ENCODE results near the gene CHRNB4.

DNA sequence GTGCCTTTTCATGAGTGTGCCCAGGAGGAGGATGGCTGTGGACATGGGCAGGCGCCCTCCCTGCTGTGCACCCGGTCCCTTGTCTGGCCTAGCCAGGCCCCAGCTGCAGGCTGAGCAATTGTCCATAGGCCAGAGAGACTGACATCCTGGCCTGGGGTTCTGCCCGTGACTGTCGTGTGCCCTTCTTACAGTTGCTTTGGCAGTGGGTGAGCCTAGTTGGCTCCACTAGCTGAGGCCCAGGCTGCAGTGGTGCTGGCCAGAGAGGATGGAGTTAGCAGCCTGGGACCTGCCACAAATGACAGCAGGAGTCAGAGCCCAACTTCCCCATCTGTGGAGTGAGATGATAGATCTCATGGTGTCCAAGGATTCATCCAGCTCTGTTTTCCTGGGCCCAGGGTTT is 9.0 kb upstream of the CHRNB4 start:
- TF ChIP-seq, protein P1, sequence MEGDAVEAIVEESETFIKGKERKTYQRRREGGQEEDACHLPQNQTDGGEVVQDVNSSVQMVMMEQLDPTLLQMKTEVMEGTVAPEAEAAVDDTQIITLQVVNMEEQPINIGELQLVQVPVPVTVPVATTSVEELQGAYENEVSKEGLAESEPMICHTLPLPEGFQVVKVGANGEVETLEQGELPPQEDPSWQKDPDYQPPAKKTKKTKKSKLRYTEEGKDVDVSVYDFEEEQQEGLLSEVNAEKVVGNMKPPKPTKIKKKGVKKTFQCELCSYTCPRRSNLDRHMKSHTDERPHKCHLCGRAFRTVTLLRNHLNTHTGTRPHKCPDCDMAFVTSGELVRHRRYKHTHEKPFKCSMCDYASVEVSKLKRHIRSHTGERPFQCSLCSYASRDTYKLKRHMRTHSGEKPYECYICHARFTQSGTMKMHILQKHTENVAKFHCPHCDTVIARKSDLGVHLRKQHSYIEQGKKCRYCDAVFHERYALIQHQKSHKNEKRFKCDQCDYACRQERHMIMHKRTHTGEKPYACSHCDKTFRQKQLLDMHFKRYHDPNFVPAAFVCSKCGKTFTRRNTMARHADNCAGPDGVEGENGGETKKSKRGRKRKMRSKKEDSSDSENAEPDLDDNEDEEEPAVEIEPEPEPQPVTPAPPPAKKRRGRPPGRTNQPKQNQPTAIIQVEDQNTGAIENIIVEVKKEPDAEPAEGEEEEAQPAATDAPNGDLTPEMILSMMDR (IDR thresholded peaks at IDR 0.05; ENCODE audit: control extremely low read depth in 1 of 3, insufficient read depth in 1 of 3, low read depth in 1 of 3, low read length in 3 of 3) = no peak
- TF ChIP-seq ZNF274 (IDR thresholded peaks at IDR 0.05; ENCODE audit: borderline replicate concordance, extremely low read depth, low read length) = no peak
- no peak for TF ChIP-seq SIN3A (conservative IDR thresholded peaks at IDR 0.05 in 1 of 2, IDR thresholded peaks at IDR 0.05 in 1 of 2; ENCODE audit: low read depth in 1 of 2, low read length in 2 of 2)
- TF ChIP-seq, protein P2, sequence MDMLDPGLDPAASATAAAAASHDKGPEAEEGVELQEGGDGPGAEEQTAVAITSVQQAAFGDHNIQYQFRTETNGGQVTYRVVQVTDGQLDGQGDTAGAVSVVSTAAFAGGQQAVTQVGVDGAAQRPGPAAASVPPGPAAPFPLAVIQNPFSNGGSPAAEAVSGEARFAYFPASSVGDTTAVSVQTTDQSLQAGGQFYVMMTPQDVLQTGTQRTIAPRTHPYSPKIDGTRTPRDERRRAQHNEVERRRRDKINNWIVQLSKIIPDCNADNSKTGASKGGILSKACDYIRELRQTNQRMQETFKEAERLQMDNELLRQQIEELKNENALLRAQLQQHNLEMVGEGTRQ (IDR thresholded peaks at IDR 0.05; ENCODE audit: low read length) = no peak
- no peak for TF ChIP-seq NRF1 (IDR thresholded peaks at IDR 0.05; ENCODE audit: low read depth, low read length)
- TF ChIP-seq RNF2 (IDR thresholded peaks at IDR 0.05; ENCODE audit: borderline replicate concordance, low read depth, low read length, missing control alignments, poor library complexity, severe bottlenecking) = no peak
- TF ChIP-seq POLR2AphosphoS5 (IDR thresholded peaks at IDR 0.05; ENCODE audit: low read depth, low read length) = no peak
- TF ChIP-seq, protein P3, sequence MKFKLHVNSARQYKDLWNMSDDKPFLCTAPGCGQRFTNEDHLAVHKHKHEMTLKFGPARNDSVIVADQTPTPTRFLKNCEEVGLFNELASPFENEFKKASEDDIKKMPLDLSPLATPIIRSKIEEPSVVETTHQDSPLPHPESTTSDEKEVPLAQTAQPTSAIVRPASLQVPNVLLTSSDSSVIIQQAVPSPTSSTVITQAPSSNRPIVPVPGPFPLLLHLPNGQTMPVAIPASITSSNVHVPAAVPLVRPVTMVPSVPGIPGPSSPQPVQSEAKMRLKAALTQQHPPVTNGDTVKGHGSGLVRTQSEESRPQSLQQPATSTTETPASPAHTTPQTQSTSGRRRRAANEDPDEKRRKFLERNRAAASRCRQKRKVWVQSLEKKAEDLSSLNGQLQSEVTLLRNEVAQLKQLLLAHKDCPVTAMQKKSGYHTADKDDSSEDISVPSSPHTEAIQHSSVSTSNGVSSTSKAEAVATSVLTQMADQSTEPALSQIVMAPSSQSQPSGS (IDR thresholded peaks at IDR 0.05; ENCODE audit: low read length) = no peak
- TF ChIP-seq POLR2A (IDR thresholded peaks at IDR 0.05; ENCODE audit: control extremely low read depth in 1 of 2, low read depth in 2 of 2, low read length in 2 of 2) = no peak
- TF ChIP-seq SP1 (IDR thresholded peaks at IDR 0.05; ENCODE audit: low read depth, low read length) = no peak
- TF ChIP-seq SRF (IDR thresholded peaks at IDR 0.05; ENCODE audit: low read depth, low read length) = no peak
- TF ChIP-seq HDAC6 (IDR thresholded peaks at IDR 0.05; ENCODE audit: low read depth, low read length) = no peak
- TF ChIP-seq MAFK (IDR thresholded peaks at IDR 0.05; ENCODE audit: low read depth, low read length) = no peak
- no peak for TF ChIP-seq BCL11A (IDR thresholded peaks at IDR 0.05; ENCODE audit: low read depth in 2 of 2, low read length in 2 of 2)
